Activated CD4-positive, alpha-beta T cell treated with anti-CD3 and anti-CD28 coated beads for 36 hours (primary cell): ENCODE results near the gene RNU6-1. TPM values are rescaled to one million over a fixed set of nuclear protein-coding genes. Genes with fewer than 3 reads are reported as not detected.
A peak's percentile ranks its signal among the peaks of the same experiment; 100 is the strongest.

ENCODE experiments used
- ATAC-seq: fragments of 200-7000 bp; cut with Tn5 transposase; one replicate; pipeline ENCODE4 v1.10.0; 2021; ENCODE audit warnings: mild to moderate bottlenecking, moderate library complexity
- CTCF ChIA-PET: fragments of 350-600 bp; sonication (Branson Sonifier 250); formaldehyde crosslinking; loops from one replicate; lab custom pipeline; 2021; ENCODE audit warnings: antibody characterized with exemption; lab: Charles Lee
- POLR2A ChIA-PET: fragments of 350-600 bp; sonication (Branson Sonifier 250); formaldehyde crosslinking; loops from one replicate; lab custom pipeline; 2021; ENCODE audit warnings: antibody characterized with exemption, inconsistent platforms; lab: Charles Lee
- DNase-seq: peaks from one replicate; pipeline ENCODE4 v3.0.0-alpha.2; 2020
- H3K27ac Mint-ChIP-seq: one replicate; pipeline ENCODE4 v1.8.0; 2021; ENCODE audit warnings: mixed read lengths
- H3K27me3 Mint-ChIP-seq: one replicate; pipeline ENCODE4 v1.8.0; 2021; ENCODE audit warnings: mixed read lengths
- H3K36me3 Mint-ChIP-seq: one replicate; pipeline ENCODE4 v1.8.0; 2021; ENCODE audit warnings: low read depth, mixed read lengths
- H3K4me1 Mint-ChIP-seq: one replicate; pipeline ENCODE4 v1.8.0; 2021; ENCODE audit warnings: mixed read lengths
- H3K4me3 Mint-ChIP-seq: one replicate; pipeline ENCODE4 v1.8.0; 2021; ENCODE audit warnings: mild to moderate bottlenecking, moderate library complexity, mixed read lengths
- H3K9me3 Mint-ChIP-seq: one replicate; pipeline ENCODE4 v1.8.0; 2021; ENCODE audit warnings: low read depth, mixed read lengths
- intact Hi-C, 2 experiments: fragments of 100-400 bp; cut with DNase I in 1 of 2; cut with micrococcal nuclease in 1 of 2; formaldehyde crosslinking; loops; one replicate each; pipeline versions ENCODE4 v1.14.2 to v1.15.1; 2022 to 2024; cut with DNase I, micrococcal nuclease
- total RNA-seq, 2 experiments: library from RNA; stranded (reverse); gene quantifications; one replicate each; pipeline ENCODE4 v1.2.3, GENCODE V29; 2021

RNU6-1 gene
- total RNA-seq, 2 experiments from 2014 or later = not detected

DNA sequence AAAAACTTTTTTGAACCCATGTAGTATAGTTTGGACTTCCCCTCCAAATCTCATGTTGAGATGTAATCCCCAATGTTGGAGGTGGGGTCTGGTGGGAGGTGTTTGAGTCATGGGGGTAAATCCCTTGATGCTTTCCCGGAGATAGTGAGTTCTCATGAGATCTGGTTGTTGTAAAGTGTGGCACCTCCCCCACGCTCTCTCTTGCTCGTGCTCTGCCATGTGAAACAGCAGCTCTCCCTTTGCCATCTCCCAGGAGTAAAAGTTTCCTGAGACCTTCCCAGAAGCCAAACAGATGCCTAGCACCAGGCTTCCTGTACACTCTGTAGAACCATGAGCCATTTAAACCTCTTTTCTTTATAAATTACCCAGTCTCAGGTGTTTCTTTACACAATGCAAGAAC lies 16.0 kb upstream of the RNU6-1 start:
- peak overlapping the region; percentile 42 for H3K27ac Mint-ChIP-seq
- H3K27me3 Mint-ChIP-seq = no peaks in the 10 kb centered on the region
- no peak overlapping the region for H3K4me3 Mint-ChIP-seq
- H3K9me3 Mint-ChIP-seq = no peaks in the 10 kb centered on the region
- intact Hi-C loops = no loop called here
- H3K4me1 Mint-ChIP-seq = peaks cover 9% of the 10 kb centered on the region
- peak; percentile 68 for ATAC-seq
- POLR2A ChIA-PET = no interaction called here
- CTCF ChIA-PET = interaction anchor here (0.7 kb wide), 1 partner anchor 93 kb away, joined by 3 read pairs; no protein-coding TSS in a partner anchor
- no peaks in the 10 kb centered on the region for H3K36me3 Mint-ChIP-seq
- DNase-seq = peak; percentile 41

DNA sequence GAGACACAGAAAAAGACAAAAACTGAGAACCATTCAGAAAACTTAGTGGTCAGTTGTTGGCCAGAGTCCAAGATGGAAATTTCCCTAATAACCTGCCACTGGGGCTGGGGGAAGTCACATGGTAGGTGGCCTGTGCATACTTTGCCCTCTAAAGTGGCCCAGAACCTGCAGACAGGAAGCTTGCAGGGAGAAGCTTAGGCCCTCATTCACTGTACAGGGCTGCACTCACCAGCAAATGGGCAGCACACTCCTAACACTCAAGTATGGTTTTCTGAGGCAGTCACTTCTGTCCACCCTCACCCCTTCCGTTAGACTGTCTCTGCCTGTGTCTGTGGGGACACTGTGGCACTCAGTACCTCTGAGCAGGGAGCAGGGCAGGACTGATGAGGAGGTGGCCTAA lies 14.5 kb upstream of the RNU6-1 start:
- no peak for ATAC-seq
- no peak overlapping the region for H3K4me3 Mint-ChIP-seq
- no peak overlapping the region for H3K27ac Mint-ChIP-seq
- POLR2A ChIA-PET = no interaction called here
- DNase-seq = no peak
- H3K27me3 Mint-ChIP-seq = no peaks in the 10 kb centered on the region
- intact Hi-C loops = no loop called here
- H3K36me3 Mint-ChIP-seq = no peaks in the 10 kb centered on the region
- peaks cover 9% of the 10 kb centered on the region for H3K4me1 Mint-ChIP-seq
- CTCF ChIA-PET = interaction anchor here (0.9 to 1.3 kb wide), 2 partner anchors 9 to 10 kb away, joined by 3 read pairs; no protein-coding TSS in a partner anchor
- no peaks in the 10 kb centered on the region for H3K9me3 Mint-ChIP-seq

DNA sequence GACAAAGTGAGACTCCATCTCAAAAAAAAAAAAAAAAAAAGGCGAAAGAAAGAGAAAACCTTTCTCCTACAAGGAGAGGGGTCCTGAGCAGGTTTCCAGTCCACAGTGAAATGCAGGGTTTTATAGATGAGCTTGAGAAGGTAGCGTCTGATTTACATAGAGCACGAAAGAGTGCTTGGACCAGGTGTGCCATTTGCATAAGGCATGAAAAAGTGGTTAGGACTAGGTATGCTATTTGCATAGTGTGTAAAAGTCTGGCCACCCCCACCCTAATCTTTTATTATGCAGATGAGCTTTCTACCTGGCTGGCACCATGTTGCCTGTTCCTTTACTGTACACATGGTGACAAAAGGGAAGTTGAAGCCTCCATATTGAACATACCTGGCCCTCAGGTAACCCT lies 13.6 kb upstream of the RNU6-1 start:
- Mint-ChIP-seq H3K4me1 (peaks cover 9% of the 10 kb centered on the region), H3K9me3 (no peaks in the 10 kb centered on the region), H3K27ac (no peak overlapping the region), H3K4me3 (no peak overlapping the region), H3K36me3 (no peaks in the 10 kb centered on the region), H3K27me3 (no peaks in the 10 kb centered on the region)
- CTCF ChIA-PET = interaction anchor here (0.7 to 1.3 kb wide), 4 partner anchors 10 to 302 kb away, joined by 3 read pairs; no protein-coding TSS in a partner anchor
- no peak for DNase-seq
- intact Hi-C loops = no loop called here
- POLR2A ChIA-PET = no interaction called here
- no peak for ATAC-seq

DNA sequence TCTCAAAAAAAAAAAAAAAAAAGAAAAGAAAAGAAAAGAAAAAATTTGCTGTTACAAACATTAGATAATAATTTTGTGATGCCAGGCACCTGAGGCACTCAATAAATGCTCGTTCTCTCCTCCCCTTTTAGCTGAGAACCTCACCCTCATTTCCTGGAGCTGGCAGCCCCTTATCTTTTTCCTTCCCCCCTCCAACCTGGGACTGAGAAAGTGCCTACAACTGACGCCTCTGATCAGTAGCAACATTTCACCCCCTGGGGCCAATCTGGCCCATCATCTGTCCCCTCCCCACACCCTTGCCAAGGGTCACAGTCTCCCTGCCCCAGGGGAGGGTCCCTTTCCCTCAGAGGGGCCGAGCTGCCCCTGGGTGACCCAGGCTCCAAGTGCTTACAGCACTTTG lies 12.6 kb upstream of the RNU6-1 start:
- peaks cover 9% of the 10 kb centered on the region for H3K4me1 Mint-ChIP-seq
- ChIA-PET POLR2A (no interaction called here), CTCF (interaction anchor here (1.1 kb wide), 1 partner anchor 303 kb away, joined by 3 read pairs; no protein-coding TSS in a partner anchor)
- H3K9me3 Mint-ChIP-seq = no peaks in the 10 kb centered on the region
- ATAC-seq (no peak), DNase-seq (no peak)
- no peak overlapping the region for H3K27ac Mint-ChIP-seq
- peaks cover 1% of the 10 kb centered on the region for H3K27me3 Mint-ChIP-seq
- H3K36me3 Mint-ChIP-seq = no peaks in the 10 kb centered on the region
- H3K4me3 Mint-ChIP-seq = no peak overlapping the region
- intact Hi-C loops = no loop called here

DNA sequence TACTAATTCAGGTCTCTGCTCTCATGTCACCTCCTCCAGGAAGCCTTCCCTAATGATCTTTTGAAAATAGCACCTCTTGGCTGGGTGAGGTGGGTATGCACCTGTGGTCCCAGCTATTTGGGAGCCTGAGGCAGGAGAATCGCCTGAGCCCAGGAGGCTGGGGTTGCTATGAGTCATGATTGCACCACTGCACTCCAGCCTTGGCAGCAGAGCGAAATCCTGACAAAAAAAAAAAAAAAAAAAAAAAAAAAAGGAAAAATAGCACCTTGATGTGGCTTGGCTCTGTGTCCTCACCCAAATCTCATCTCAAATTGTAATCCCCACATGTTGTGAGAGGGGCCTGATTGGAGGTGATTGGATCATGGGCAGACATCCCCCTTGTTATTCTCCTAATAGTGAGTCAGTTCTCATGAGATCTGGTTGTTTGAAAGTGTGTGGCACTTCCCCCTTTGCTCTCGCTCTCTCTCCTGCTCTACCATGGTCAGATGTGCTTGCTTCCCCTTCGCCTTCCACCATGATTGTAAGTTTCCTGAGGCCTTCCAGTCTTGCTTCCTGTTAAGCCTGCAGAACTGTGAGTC lies 11.2 kb upstream of the RNU6-1 start:
- Mint-ChIP-seq H3K36me3 (no peaks in the 10 kb centered on the region), H3K4me3 (no peak overlapping the region), H3K27ac (no peak overlapping the region), H3K27me3 (peaks cover 1% of the 10 kb centered on the region), H3K4me1 (peaks cover 8% of the 10 kb centered on the region), H3K9me3 (no peaks in the 10 kb centered on the region)
- CTCF ChIA-PET = no interaction called here
- no peak for ATAC-seq
- intact Hi-C loops = no loop called here
- no peak for DNase-seq
- POLR2A ChIA-PET = no interaction called here

DNA sequence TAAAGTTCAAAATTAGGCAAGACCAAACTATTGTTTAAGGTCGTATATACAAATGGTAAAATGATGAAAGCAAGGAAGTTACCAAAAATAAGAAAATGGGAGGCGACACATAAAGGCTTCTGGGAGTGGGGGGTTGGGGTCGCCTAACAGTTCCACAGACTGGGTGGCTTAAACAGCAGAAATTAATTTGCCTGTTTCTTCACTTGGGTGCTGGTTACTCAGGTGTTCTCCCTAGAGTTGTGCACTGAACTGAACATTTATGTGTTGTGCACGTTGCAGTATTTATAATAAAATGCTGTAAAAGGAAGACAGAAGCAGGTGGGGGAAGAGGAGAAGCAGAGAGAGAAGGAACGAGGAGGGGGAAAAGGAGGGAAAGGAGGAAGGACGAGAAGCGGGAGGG lies 10.5 kb upstream of the RNU6-1 start:
- Mint-ChIP-seq H3K9me3 (no peaks in the 10 kb centered on the region), H3K4me3 (no peak overlapping the region), H3K27ac (no peak overlapping the region), H3K4me1 (peaks cover 3% of the 10 kb centered on the region), H3K36me3 (no peaks in the 10 kb centered on the region), H3K27me3 (peaks cover 1% of the 10 kb centered on the region)
- CTCF ChIA-PET = interaction anchor here (0.9 to 1.2 kb wide), 2 partner anchors 9 to 13 kb away, joined by 3 read pairs; no protein-coding TSS in a partner anchor
- DNase-seq (no peak), ATAC-seq (no peak)
- intact Hi-C loops = no loop called here
- POLR2A ChIA-PET = no interaction called here

DNA sequence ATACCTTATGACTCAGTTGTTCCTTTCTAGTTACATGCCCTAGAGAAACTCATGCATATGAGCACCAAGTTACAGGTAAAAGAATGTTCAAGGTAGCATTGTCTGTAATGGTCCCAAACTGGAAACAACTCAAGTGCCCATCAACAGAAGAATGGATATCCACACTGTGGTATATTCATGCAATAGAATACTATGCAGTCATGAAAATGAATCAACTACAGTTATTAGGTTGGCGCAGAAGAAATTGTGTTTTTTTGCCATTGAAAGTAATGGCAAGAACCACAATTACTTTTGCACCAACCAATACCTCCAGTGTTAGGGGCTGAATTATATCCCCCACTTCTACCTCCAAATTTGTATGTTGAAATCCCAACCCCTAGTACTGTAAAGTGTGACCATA lies 9.7 kb upstream of the RNU6-1 start:
- H3K4me3 Mint-ChIP-seq = no peak overlapping the region
- ChIA-PET POLR2A (no interaction called here), CTCF (interaction anchor here (0.9 to 1.2 kb wide), 2 partner anchors 8 to 14 kb away, joined by 3 read pairs; no protein-coding TSS in a partner anchor)
- intact Hi-C loops = no loop called here
- H3K27me3 Mint-ChIP-seq = peaks cover 1% of the 10 kb centered on the region
- peaks cover 3% of the 10 kb centered on the region for H3K4me1 Mint-ChIP-seq
- DNase-seq (no peak), ATAC-seq (no peak)
- H3K36me3 Mint-ChIP-seq = no peaks in the 10 kb centered on the region
- no peaks in the 10 kb centered on the region for H3K9me3 Mint-ChIP-seq
- no peak overlapping the region for H3K27ac Mint-ChIP-seq

DNA sequence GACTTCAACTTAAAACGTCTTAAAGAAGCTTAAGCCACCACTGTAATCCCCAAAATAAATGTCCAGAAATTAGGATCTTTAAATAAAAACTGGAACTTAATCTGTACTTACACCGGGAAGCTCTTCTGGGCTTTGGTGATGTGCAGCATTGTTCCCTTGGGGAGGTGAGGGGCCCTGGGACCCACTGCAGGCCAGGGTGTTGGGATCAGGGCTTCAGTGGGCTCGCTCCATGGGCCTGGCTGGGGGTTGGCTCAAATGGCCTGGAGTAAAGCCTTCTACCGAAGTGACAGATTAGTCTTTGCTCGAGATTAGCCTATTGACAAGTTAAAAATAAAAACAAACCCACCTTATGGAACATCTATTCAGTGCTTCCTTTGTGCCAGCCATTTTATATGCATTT lies 6.1 kb upstream of the RNU6-1 start:
- ChIA-PET POLR2A (no interaction called here), CTCF (no interaction called here)
- DNase-seq = no peak
- no peak overlapping the region for H3K27ac Mint-ChIP-seq
- no peak overlapping the region for H3K4me3 Mint-ChIP-seq
- peaks cover 6% of the 10 kb centered on the region for H3K4me1 Mint-ChIP-seq
- peaks cover 1% of the 10 kb centered on the region for H3K27me3 Mint-ChIP-seq
- no peaks in the 10 kb centered on the region for H3K9me3 Mint-ChIP-seq
- no peaks in the 10 kb centered on the region for H3K36me3 Mint-ChIP-seq
- intact Hi-C loops = no loop called here
- ATAC-seq = no peak

DNA sequence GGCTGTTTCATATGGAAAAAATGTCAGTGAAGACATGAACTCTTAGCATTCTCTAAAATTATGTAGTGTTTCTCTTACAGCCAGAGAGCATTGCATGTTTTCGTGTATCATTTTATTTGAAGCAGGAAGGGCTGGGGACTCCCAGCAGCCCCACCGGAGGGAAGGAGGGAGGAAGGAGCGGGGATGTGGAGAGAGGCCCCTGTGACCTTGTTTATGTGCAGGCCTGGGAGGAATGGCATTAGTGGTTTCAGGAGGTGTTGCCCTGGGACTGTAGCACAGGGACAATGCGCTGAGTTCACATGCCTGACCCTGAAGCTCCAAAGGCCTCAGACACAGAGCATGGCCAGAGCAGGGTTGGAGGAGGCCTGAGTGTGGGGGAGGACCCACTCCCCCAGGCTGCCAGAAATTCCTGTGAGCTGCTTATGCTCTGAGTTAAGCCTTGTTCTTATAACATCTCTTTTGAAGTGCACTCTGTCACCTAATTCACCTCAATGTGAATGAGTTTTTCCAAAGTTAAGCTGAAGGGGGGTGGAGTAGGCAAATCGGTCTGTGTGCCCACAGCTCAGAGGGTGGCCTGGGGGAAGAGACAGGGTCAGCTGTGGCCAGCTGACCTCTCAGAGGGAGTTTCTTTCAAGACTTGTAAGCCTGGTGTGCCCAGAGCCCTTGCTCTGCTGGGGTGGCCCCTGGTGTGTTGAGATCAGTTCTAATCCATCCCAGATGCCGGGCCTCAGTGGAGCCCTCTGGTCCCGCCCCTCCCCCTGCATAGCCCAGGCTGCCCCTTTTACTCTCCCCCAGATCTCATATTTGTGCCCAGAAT lies 3.9 kb upstream of the RNU6-1 start:
- intact Hi-C loops = no loop called here

DNA sequence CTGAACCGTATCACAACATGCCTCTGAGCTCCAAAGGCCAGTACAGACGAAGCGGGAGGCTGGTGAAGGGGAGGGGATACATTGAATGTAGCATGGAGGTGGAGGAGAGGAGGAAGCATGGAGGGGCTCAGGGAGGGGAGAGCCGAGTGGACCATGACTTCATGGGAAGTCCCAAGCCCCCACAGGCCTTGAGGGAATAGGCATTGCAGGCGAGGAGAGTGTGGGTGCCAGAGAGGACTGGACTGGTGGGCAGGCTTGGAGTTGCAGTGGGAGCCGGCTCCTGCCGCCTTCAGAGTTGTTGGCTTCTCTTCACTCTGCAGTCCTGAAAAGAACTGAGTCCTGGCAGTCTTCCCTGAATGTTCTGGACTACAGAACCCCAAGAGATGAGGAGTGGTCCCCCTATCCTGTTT lies 3.3 kb upstream of the RNU6-1 start:
- ChIA-PET CTCF (no interaction called here), POLR2A (interaction anchor here (0.6 kb wide), 1 partner anchor 438 kb away, joined by 3 read pairs; no protein-coding TSS in a partner anchor)
- no peak overlapping the region for H3K4me3 Mint-ChIP-seq
- H3K36me3 Mint-ChIP-seq = peaks cover 3% of the 10 kb centered on the region
- intact Hi-C loops = no loop called here
- H3K9me3 Mint-ChIP-seq = no peaks in the 10 kb centered on the region
- DNase-seq (no peak), ATAC-seq (no peak)
- H3K27ac Mint-ChIP-seq = no peak overlapping the region
- peaks cover 16% of the 10 kb centered on the region for H3K4me1 Mint-ChIP-seq
- no peaks in the 10 kb centered on the region for H3K27me3 Mint-ChIP-seq

More for the DNA sequence above, 3.9 kb upstream of the RNU6-1 start:
- no peak overlapping the region for H3K4me3 Mint-ChIP-seq
- H3K27ac Mint-ChIP-seq = no peak overlapping the region
- H3K9me3 Mint-ChIP-seq = no peaks in the 10 kb centered on the region
- H3K27me3 Mint-ChIP-seq = peaks cover 1% of the 10 kb centered on the region
- H3K4me1 Mint-ChIP-seq = peaks cover 14% of the 10 kb centered on the region
- ATAC-seq (no peak), DNase-seq (no peak)
- CTCF ChIA-PET = no interaction called here
- peaks cover 3% of the 10 kb centered on the region for H3K36me3 Mint-ChIP-seq
- POLR2A ChIA-PET = no interaction called here

DNA sequence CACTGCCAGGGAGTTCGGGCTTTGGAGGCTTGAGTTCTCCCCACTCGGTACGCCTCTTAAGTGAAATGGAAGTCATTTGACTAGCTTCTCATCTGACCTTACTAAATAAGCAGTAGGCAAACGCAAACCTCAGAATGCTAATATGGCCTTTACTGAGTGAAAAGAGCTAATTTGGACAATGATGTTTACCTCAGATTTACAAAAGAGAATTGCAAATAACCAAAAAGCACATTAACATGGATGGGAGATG lies 1.6 kb upstream of the RNU6-1 start:
- no peak for ATAC-seq
- ChIA-PET CTCF (interaction anchor here (0.7 to 1.6 kb wide), 4 partner anchors 9 to 320 kb away, joined by 3 to 4 read pairs (median 3); no protein-coding TSS in a partner anchor), POLR2A (interaction anchor here (1.2 kb wide), 1 partner anchor 588 kb away, joined by 3 read pairs; no protein-coding TSS in a partner anchor)
- Mint-ChIP-seq H3K27ac (no peak overlapping the region), H3K4me1 (peaks cover 16% of the 10 kb centered on the region), H3K4me3 (peak overlapping the region; percentile 82), H3K9me3 (no peaks in the 10 kb centered on the region), H3K36me3 (peaks cover 3% of the 10 kb centered on the region), H3K27me3 (peaks cover 6% of the 10 kb centered on the region)
- no peak for DNase-seq
- intact Hi-C loops = loop anchor here (2.0 kb wide), 3 partner anchors 79 to 601 kb away; partner anchors contain the start of gene C15orf61 (in 1 of the 2)
